GM12872 (cell line): ENCODE results near the gene TRPM3.

Experiments
- TF ChIP-seq, protein P1 (sequence below): IDR thresholded peaks from 3 replicates; pipeline ENCODE4 v1.5.1; 2011; ENCODE audit warnings: low read depth, mild to moderate bottlenecking, low read length, moderate library complexity; ENCODE audit not compliant: insufficient read depth

Gene TRPM3

DNA sequence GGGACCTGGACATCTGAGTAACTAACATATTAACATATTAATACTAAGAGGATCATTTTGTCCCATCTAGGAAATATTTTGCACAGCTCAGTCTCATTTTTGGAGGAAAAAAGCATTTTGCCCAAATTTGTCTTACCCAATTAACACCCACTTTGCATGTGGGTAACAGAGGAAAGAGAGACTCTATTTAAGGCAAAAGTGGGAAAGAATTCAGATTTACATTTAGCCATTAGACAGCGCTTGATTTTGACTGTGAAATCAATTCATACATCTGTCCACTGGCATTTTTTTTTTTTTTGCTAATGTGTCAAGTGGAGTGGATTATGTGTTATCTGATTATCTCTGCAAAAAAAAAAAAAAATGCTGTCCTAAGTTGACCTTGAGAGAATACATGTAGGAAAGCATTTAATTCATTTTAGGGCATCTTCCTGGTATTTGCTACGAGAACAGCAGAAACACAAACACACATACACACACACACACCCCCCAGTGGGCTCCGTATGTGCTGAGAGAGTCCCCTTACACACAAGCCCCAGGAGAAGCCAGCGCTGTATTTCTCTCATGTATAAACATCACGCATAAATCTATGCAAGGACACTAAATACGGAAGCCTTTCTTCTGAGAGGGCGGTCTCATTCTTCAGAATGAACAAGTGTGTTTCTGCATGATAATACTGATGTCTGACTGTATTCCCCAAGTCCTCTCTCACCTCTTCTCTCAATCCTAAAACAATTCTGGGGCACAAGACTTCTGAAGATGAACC, 505.0 kb downstream of the TRPM3 start:
- TF ChIP-seq, protein P1, sequence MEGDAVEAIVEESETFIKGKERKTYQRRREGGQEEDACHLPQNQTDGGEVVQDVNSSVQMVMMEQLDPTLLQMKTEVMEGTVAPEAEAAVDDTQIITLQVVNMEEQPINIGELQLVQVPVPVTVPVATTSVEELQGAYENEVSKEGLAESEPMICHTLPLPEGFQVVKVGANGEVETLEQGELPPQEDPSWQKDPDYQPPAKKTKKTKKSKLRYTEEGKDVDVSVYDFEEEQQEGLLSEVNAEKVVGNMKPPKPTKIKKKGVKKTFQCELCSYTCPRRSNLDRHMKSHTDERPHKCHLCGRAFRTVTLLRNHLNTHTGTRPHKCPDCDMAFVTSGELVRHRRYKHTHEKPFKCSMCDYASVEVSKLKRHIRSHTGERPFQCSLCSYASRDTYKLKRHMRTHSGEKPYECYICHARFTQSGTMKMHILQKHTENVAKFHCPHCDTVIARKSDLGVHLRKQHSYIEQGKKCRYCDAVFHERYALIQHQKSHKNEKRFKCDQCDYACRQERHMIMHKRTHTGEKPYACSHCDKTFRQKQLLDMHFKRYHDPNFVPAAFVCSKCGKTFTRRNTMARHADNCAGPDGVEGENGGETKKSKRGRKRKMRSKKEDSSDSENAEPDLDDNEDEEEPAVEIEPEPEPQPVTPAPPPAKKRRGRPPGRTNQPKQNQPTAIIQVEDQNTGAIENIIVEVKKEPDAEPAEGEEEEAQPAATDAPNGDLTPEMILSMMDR: no peak

DNA sequence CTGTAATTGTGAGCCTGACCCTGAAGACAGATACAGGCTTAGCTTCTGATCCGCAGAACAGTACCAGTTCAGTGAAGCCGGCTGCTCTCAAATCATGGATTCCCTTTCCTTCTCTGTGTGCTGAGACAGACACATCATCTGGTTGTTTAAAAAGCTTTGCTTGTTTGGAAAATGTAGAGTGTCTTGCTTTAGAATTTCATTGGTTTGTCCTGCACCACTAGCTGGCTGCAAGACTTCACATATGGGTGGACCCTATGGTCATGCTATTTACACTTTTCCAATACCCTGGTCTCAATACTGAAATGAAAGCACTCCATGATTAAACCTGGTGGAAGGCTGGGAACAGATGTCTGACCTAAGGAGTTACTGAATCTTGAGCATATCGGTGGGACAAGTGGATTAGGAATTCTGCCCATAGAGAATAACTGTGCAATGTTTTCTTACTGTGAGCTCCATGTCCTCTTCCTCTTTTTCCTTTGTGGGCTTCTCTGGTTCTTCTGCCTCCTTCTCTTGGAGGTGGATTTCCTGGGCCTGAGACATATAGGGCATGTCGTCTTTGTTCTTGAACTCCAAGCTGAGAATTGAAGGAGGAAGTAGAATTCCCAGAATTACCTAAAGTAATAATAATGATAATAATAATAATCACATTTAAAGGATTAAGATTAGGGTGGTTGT, 505.8 kb downstream of the TRPM3 start:
- TF ChIP-seq, protein P1: no peak

DNA sequence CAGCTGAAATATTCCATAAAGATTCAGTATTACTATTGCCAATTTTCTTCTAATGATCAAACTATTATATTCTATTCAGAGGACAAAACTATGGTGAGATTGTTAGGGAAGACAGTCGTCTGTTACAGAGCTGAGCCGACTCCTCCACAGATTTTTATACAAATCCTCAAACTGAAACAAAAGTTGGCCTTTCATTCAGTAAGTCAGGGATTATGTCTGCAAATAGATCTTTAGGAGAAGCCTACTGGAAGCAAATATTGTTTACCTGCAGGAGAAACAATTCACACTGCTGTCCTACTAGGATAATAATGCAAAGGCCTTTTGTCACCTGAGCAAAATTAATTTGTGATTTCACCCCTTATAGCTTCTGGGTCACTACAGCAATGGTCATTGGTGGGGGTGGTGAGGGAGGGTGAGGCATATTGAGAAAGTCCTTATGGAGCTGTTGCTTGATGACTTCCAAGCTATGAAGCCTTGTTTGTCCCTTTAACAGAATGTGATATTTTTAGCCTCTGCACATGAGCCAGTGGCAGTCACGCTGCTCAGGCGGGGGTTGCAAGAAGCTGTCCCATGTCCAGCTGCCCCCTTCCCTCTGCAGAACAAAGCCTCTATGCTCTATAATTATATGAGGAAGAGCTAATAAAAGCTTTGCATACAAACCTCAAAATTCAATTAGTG, 506.5 kb downstream of the TRPM3 start:
- TF ChIP-seq, protein P1: no peak

DNA sequence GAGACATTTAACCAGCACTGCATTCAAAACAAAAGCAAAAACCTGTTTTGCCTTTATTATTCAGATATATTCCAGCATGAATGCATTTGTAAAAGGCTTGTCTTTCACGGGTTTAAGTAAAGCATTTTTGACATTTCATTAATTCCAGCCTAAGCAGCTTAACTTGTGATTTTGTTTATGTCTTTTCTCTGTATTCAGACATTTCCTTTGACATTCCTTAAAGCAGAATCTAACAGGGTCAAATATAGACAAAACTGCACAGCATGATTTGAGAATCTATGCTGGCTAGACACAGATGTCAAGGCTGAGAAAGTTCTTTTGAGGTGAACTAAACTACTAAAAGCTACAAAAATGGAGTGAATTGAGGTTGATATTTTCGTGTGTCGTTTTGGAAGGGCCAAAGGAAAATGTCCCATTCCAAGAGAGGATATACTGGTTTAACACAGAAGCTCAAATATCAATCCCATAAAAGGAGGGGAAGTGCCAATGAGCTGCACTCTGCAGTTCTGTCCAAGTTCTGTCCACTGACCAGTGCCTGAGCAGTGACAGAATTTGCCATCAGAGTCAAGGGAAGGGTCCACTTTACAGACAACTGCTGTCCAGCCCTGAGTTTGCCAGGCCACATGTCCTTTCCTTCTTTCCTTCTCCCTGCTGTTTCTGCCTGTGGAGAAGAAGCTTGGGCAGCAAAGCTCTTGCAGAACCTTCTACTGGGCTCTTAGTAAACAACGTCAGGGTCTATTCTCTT, 508.2 kb downstream of the TRPM3 start:
- TF ChIP-seq, protein P1: no peak

DNA sequence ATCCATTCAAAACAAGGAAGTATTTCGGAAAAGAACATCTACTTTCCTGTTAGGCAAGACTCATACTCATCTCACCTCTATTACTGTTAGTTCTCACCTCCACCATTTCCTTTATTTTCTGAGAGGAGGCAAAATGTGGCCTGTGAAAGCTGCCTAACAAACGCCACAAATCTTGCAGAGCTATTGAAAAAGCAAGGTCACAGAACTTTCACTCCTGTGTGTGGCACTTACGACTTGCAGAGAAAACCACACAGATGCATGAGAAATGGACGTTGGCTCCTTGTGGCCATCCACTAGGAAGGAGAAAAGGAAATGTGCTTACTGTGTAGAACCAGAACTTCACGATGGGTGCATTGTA, 511.2 kb downstream of the TRPM3 start:
- TF ChIP-seq, protein P1: no peak

DNA sequence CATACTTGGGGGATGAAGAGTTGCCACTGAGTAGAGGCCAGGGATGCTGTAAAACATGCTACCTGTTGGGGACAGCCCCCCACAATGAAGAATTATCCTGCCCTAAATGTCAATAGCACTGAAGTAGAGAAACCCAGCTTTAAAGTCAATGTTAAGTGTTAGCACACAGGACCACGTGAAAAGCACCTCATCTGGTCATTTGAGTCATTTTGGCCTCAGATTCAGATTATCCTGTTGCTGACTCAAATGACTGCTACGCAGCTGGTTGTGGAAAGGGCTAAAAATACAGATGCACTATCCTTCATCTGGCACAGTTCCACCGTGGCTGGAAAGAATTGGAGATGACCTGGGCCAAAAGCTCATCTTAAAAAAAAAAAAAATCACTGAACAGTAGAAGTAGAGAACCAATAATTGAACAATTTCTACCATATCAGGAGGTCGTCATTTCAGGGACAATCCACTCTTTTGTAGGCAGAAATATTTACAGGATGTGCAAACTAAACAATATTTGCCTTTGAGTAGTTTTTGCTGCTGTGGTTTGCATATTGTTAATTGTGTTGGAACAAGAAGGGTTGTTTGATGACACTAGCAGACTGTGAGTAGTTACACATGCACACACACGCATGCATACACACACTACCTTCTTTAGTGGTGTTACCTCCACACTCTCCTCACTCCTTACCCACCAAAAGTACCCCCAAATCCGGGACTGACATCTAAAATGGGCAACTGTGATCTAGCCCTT, 511.7 kb downstream of the TRPM3 start:
- TF ChIP-seq, protein P1: no peak

DNA sequence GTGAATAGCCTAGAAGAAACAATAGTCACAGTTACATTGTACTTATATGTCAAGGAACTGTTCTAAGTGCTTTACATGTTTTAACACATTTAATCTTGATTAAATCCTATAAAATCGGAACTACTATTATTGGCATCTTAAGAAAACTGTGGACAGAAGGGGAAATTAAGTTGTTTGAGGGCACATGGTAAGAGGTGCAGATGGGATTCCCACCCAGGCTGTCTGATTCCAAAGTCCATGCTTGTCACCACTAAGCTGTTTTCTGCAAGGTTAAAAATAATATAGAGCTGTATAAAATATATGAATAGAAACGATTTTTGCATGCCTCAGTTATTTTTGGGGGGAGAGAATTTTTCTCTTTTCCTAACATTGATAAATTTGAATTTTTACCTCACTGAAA, 512.4 kb downstream of the TRPM3 start:
- TF ChIP-seq, protein P1: no peak
